ELR (cell line): ENCODE results near the gene KIFC3.
"Not testable (repeated sequence)": the region's sequence is repeated elsewhere in the genome, so short reads cannot be mapped to it uniquely, and the experiment has no call there.

Experiments
- DNase-seq: peaks from one replicate; pipeline ENCODE4 v3.0.0-alpha.2; 2015; ENCODE audit warnings: low read depth

The KIFC3 gene

GRCh38 chr16:57804111-57804837, 2.0 kb upstream of the KIFC3 start:
- DNase-seq: no peak

GRCh38 chr16:57803134-57803990, 1.1 kb upstream of the KIFC3 start:
- no peak for DNase-seq

GRCh38 chr16:57801809-57802340, 416 bp downstream of the KIFC3 start:
- peak; percentile 80 for DNase-seq

- peak; percentile 91 for DNase-seq
Measured at GRCh38 chr16:57801098-57801808, 1.0 kb downstream of the KIFC3 start.

- DNase-seq: no peak
Measured at GRCh38 chr16:57800200-57801097, 1.8 kb downstream of the KIFC3 start.

GRCh38 chr16:57799600-57800199, 2.6 kb downstream of the KIFC3 start:
- no peak for DNase-seq

- no peak for DNase-seq
Measured at GRCh38 chr16:57798953-57799599, 3.2 kb downstream of the KIFC3 start.

GRCh38 chr16:57798267-57798810, 4.0 kb downstream of the KIFC3 start:
- no peak for DNase-seq

GRCh38 chr16:57797526-57798266, 4.6 kb downstream of the KIFC3 start:
- DNase-seq: no peak

GRCh38 chr16:57797216-57797525, 5.1 kb downstream of the KIFC3 start:
- no peak for DNase-seq

- not testable (repeated sequence) for DNase-seq
Measured at GRCh38 chr16:57796014-57796413, 6.3 kb downstream of the KIFC3 start.

- peak; percentile 63 for DNase-seq
Measured at GRCh38 chr16:57795431-57795878, 6.8 kb downstream of the KIFC3 start.

GRCh38 chr16:57794849-57795430, 7.4 kb downstream of the KIFC3 start:
- DNase-seq: no peak

- no peak for DNase-seq
Measured at GRCh38 chr16:57791893-57792461, 10.3 kb downstream of the KIFC3 start.

- no peak for DNase-seq
Measured at GRCh38 chr16:57791195-57791892, 10.9 kb downstream of the KIFC3 start.

- no peak for DNase-seq
Measured at GRCh38 chr16:57788951-57789350, 13.3 kb downstream of the KIFC3 start.

GRCh38 chr16:57788252-57788841, 13.9 kb downstream of the KIFC3 start:
- DNase-seq: no peak

- DNase-seq: no peak
Measured at GRCh38 chr16:57787519-57787905, 14.8 kb downstream of the KIFC3 start.
